Gastrocnemius medialis (tissue), 4 donors: ENCODE measurements around the gene CRYGS. TPM values are rescaled to one million over a fixed set of nuclear protein-coding genes. Genes with fewer than 3 reads are reported as not detected.
A peak's percentile ranks its signal among the peaks of the same experiment; 100 is the strongest.

ENCODE experiments used
- ATAC-seq, 2 donors: fragments of 150-250 bp; one replicate each; pipeline ENCODE4 v1.9.1; 2016
- DNase-seq, 2 donors: peaks; one replicate each; pipeline ENCODE4 v3.0.0-alpha.2; 2019
- H3K27ac ChIP-seq, 4 donors: fragments of 200-600 bp; sonication (generic); 1 replicate in 1 of 4; 2 replicates in 3 of 4; pipeline ENCODE4 v1.5.1; 2016 to 2018; ENCODE audit warnings: mild to moderate bottlenecking in 2 of 4, moderate library complexity in 1 of 4
- H3K27me3 ChIP-seq, 3 donors: fragments of 200-600 bp; sonication (generic) in 2 of 3; 1 replicate in 1 of 3; 2 replicates in 2 of 3; pipeline versions ENCODE4 v1.5.1 to v1.6.0; 2016 to 2019; ENCODE audit warnings: mild to moderate bottlenecking in 1 of 3, moderate library complexity in 1 of 3
- H3K36me3 ChIP-seq, 2 donors: fragments of 200-600 bp; sonication (generic) in 1 of 2; one replicate each; pipeline ENCODE4 v1.5.1; 2017 to 2018
- H3K4me1 ChIP-seq, 2 donors: fragments of 200-600 bp; sonication (generic) in 1 of 2; one replicate each; pipeline ENCODE4 v1.5.1; 2016 to 2017; ENCODE audit warnings: mild to moderate bottlenecking in 2 of 2
- H3K4me3 ChIP-seq, 4 donors: fragments of 200-600 bp; sonication (generic) in 3 of 4; 1 replicate in 1 of 4; 2 replicates in 3 of 4; pipeline ENCODE4 v1.5.1; 2016 to 2019; ENCODE audit warnings: mild to moderate bottlenecking in 2 of 4
- H3K9me3 ChIP-seq, 3 donors: fragments of 200-600 bp; sonication (generic) in 2 of 3; 1 replicate in 1 of 3; 2 replicates in 2 of 3; pipeline ENCODE4 v1.5.1; 2016 to 2019
- POLR2A ChIP-seq, 2 donors: fragments of 450-650 bp; IDR thresholded peaks; one replicate each; pipeline ENCODE4 v1.6.1; 2017; ENCODE audit warnings: antibody characterized with exemption in 2 of 2, mild to moderate bottlenecking in 2 of 2, moderate library complexity in 2 of 2
- in situ Hi-C, 4 donors: fragments of 200-750 bp; cut with MboI; loops; one replicate each; pipeline versions ENCODE4 v1.15.0 to v1.8.0; 2017; ENCODE audit warnings: low sequenced_read_pairs in 4 of 4
- intact Hi-C: fragments of 100-400 bp; cut with DNase I; formaldehyde crosslinking; loops from one replicate; pipeline ENCODE4 v1.15.1; 2023; ENCODE audit warnings: low total_unique reads
- total RNA-seq, 4 donors: library from RNA; depleted of rRNA; stranded (reverse); fragments of >200 nt; gene quantifications; one replicate each; pipeline versions ENCODE4 v1.1.0 to v1.2.3, GENCODE V29; 2016
- TF ChIP-seq, protein P1 (sequence below), 5 experiments: fragments of 450-650 bp in 3 of 5; fragments of 200-600 bp in 2 of 5; sonication (generic) in 2 of 5; IDR thresholded peaks in 4 of 5; conservative IDR thresholded peaks in 1 of 5; 1 replicate in 4 of 5; 2 replicates in 1 of 5; pipeline ENCODE4 v1.5.1; 2016 to 2019; ENCODE audit warnings: antibody characterized with exemption in 5 of 5, mild to moderate bottlenecking in 3 of 5, moderate library complexity in 3 of 5

CRYGS gene
- total RNA-seq, 4 donors from 2014 or later, result 2.1 TPM; not detected in 3

DNA sequence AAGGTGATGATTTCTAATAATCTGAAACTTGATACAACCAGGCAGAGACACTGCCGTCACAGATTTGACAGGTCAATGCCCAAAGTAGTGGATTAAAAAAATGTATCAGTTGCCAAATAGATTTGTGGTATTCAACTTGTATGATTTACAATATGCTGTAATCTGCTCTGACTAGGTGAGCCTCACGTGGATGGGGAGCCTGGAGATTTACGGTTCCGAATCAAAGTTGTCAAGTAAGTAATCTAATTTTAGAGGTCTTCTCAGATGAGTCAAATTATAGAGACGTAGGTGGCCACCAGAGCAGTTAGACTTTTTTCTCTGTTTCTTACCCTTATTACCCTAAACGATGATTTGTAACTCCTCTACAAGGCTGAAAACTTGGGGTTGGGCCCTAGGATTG, 38.4 kb upstream of the CRYGS start:
- no peaks in the 10 kb centered on the region for H3K27me3 ChIP-seq
- intact Hi-C loops, result no loop called here
- ATAC-seq (no peak), DNase-seq (no peak)
- no peak overlapping the region for H3K27ac ChIP-seq
- no peaks in the 10 kb centered on the region for H3K9me3 ChIP-seq
- in situ Hi-C loops, result no loop called here
- no peak for TF ChIP-seq POLR2A (IDR thresholded peaks at IDR 0.05)
- TF ChIP-seq, protein P1, sequence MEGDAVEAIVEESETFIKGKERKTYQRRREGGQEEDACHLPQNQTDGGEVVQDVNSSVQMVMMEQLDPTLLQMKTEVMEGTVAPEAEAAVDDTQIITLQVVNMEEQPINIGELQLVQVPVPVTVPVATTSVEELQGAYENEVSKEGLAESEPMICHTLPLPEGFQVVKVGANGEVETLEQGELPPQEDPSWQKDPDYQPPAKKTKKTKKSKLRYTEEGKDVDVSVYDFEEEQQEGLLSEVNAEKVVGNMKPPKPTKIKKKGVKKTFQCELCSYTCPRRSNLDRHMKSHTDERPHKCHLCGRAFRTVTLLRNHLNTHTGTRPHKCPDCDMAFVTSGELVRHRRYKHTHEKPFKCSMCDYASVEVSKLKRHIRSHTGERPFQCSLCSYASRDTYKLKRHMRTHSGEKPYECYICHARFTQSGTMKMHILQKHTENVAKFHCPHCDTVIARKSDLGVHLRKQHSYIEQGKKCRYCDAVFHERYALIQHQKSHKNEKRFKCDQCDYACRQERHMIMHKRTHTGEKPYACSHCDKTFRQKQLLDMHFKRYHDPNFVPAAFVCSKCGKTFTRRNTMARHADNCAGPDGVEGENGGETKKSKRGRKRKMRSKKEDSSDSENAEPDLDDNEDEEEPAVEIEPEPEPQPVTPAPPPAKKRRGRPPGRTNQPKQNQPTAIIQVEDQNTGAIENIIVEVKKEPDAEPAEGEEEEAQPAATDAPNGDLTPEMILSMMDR (IDR thresholded peaks at IDR 0.05 in 4 of 5, conservative IDR thresholded peaks at IDR 0.05 in 1 of 5), result no peak
- peaks cover 0 to 80% of the 10 kb centered on the region in 2 donors for H3K36me3 ChIP-seq
- H3K4me1 ChIP-seq, result no peaks in the 10 kb centered on the region
- H3K4me3 ChIP-seq, result no peak overlapping the region

DNA sequence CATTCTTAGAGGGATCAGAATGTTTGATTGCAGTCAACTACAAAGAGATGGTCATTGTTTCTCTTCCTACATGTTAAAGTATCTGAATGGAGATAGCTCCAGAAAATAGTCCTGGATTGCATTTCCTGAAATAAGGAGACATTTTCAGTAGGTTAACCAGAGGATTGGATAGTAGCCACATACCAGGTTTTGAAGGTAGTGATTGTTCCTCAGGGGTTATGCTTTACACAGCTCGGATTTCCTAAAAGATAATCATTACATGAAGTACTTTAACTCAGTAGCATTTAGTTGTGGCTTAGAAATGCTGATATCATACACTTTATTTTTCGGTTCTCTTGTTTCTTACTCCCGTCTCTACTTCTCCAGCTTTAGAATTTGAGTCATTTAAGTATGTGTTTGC, 36.6 kb upstream of the CRYGS start:
- H3K27ac ChIP-seq, result no peak overlapping the region
- no peaks in the 10 kb centered on the region for H3K4me1 ChIP-seq
- DNase-seq, result no peak
- H3K27me3 ChIP-seq, result no peaks in the 10 kb centered on the region
- ATAC-seq, result no peak
- no peak for TF ChIP-seq POLR2A (IDR thresholded peaks at IDR 0.05)
- TF ChIP-seq, protein P1 (IDR thresholded peaks at IDR 0.05 in 4 of 5, conservative IDR thresholded peaks at IDR 0.05 in 1 of 5), result no peak
- in situ Hi-C loops, result no loop called here
- H3K4me3 ChIP-seq, result no peak overlapping the region
- H3K36me3 ChIP-seq, result peaks cover 0 to 95% of the 10 kb centered on the region in 2 donors
- no peaks in the 10 kb centered on the region for H3K9me3 ChIP-seq
- intact Hi-C loops, result no loop called here

DNA sequence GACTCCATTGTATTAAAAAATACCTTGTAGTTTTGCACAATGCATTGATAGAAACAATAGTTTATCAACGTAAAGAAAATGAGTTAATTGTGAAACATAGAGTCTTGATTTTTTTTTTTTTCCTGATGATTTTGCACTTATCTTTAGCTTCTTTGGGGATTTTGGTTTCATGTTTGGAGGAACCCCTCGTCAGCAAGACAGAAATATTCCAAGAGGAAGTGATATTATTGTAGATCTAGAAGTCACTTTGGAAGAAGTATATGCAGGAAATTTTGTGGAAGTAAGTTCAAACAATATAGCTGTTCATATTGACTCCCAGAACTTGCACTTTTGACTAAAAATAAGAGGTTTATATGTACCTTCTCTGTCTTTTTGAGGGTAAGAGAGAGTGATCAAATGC, 33.3 kb upstream of the CRYGS start:
- Histone ChIP-seq H3K27me3 (no peaks in the 10 kb centered on the region), H3K9me3 (no peaks in the 10 kb centered on the region), H3K4me1 (no peaks in the 10 kb centered on the region), H3K36me3 (peaks cover 0 to 88% of the 10 kb centered on the region in 2 donors), H3K4me3 (no peak overlapping the region), H3K27ac (no peak overlapping the region)
- in situ Hi-C loops (no loop called here), intact Hi-C loops (no loop called here)
- TF ChIP-seq, protein P1 (IDR thresholded peaks at IDR 0.05 in 4 of 5, conservative IDR thresholded peaks at IDR 0.05 in 1 of 5), result no peak
- no peak for TF ChIP-seq POLR2A (IDR thresholded peaks at IDR 0.05)
- ATAC-seq, result no peak
- DNase-seq, result no peak

DNA sequence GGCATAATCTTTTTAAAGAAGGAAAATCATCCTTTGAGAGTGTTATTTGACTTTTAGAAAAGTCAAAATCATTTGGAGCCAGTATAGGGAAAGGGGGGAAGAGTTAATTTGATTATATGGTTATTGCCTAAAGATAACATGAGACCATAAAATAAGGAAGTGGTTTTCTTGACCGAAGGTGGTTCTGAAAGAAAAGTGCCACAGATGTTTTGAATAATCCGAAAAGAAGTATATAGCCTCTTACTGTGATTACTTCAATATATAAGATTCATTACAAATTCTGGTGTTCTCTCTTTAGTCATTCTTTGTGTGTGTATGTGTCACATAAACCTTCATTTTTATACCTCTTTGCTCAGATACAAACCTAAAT, 27.4 kb upstream of the CRYGS start:
- Histone ChIP-seq H3K27ac (no peak overlapping the region), H3K9me3 (no peaks in the 10 kb centered on the region), H3K36me3 (peaks cover 0 to 41% of the 10 kb centered on the region in 2 donors), H3K27me3 (no peaks in the 10 kb centered on the region), H3K4me1 (peaks cover 18 to 26% of the 10 kb centered on the region in 2 donors), H3K4me3 (peak overlapping the region in 3 of 4 donors; percentile 81 to 99 (median 92))
- in situ Hi-C loops (loop anchor here in 2 of 4 donors (25.0 kb wide), 4 partner anchors 216 to 984 kb away; partner anchors contain the start of genes EIF4A2 (in 1 of the 2), ETV5 (in 1 of the 2) and SENP2 (in 1 of the 2)), intact Hi-C loops (loop anchor here (2.0 to 5.0 kb wide), 3 partner anchors 211 to 629 kb away; partner anchors contain the start of genes EIF4A2 and ETV5)
- ATAC-seq, result no peak
- no peak for DNase-seq
- TF ChIP-seq, protein P1 (IDR thresholded peaks at IDR 0.05 in 4 of 5, conservative IDR thresholded peaks at IDR 0.05 in 1 of 5), result no peak
- TF ChIP-seq POLR2A (IDR thresholded peaks at IDR 0.05), result no peak
